OCI-LY1 (cell line): ENCODE measurements around the gene RNASEH2B.

Experiments used
- H2AFZ ChIP-seq: fragments of 200-600 bp; sonication (generic), shearing (Covaris generic); 2 replicates; pipeline ENCODE4 v1.6.0; 2014; ENCODE audit warnings: antibody characterized with exemption, mild to moderate bottlenecking, low read length
- H3F3A ChIP-seq: fragments of 200-600 bp; sonication (generic), shearing (Covaris generic); 2 replicates; pipeline ENCODE4 v1.6.0; 2014; ENCODE audit warnings: mild to moderate bottlenecking, antibody characterized with exemption, low read length, moderate library complexity; ENCODE audit not compliant: insufficient read depth
- H3K27ac ChIP-seq: fragments of 200-600 bp; sonication (generic); 2 replicates; pipeline ENCODE4 v1.5.1; 2014; ENCODE audit warnings: low read length, mixed run types, mild to moderate bottlenecking, low read depth; ENCODE audit not compliant: poor library complexity, severe bottlenecking
- H3K27me3 ChIP-seq: fragments of 200-600 bp; sonication (generic); 2 replicates; pipeline ENCODE4 v1.6.0; 2014; ENCODE audit warnings: antibody characterized with exemption, mild to moderate bottlenecking, low read length, moderate library complexity; ENCODE audit not compliant: insufficient read depth
- H3K36me3 ChIP-seq: fragments of 200-600 bp; sonication (generic); 2 replicates; pipeline ENCODE4 v1.6.1; 2014; ENCODE audit warnings: mild to moderate bottlenecking, antibody characterized with exemption, low read length, moderate library complexity, mixed read lengths; ENCODE audit not compliant: insufficient read depth
- H3K4me1 ChIP-seq: fragments of 200-600 bp; sonication (generic); 2 replicates; pipeline ENCODE4 v1.5.1; 2014; ENCODE audit warnings: mild to moderate bottlenecking, low read length, moderate library complexity; ENCODE audit not compliant: insufficient read depth, severe bottlenecking
- H3K4me2 ChIP-seq: fragments of 200-600 bp; sonication (generic), shearing (Covaris generic); 2 replicates; pipeline ENCODE4 v1.6.1; 2014; ENCODE audit warnings: low read length
- H3K4me3 ChIP-seq: fragments of 200-600 bp; sonication (generic); 2 replicates; pipeline ENCODE4 v1.5.1; 2014; ENCODE audit warnings: low read length, low read depth, mild to moderate bottlenecking, mixed read lengths; ENCODE audit not compliant: poor library complexity, severe bottlenecking
- H3K79me2 ChIP-seq: fragments of 200-600 bp; shearing (Covaris generic); 2 replicates; pipeline ENCODE4 v1.6.1; 2016; ENCODE audit warnings: mixed run types, low read length, mixed read lengths; ENCODE audit not compliant: insufficient read depth
- H3K9ac ChIP-seq: fragments of 200-600 bp; sonication (generic), shearing (Covaris generic); 2 replicates; pipeline ENCODE4 v1.6.1; 2014; ENCODE audit warnings: mild to moderate bottlenecking, low read length, mixed read lengths
- H3K9me2 ChIP-seq: fragments of 200-600 bp; sonication (generic), shearing (Covaris generic); 2 replicates; pipeline ENCODE4 v1.6.1; 2014; ENCODE audit warnings: low read depth, mild to moderate bottlenecking, low read length, mixed read lengths
- H3K9me3 ChIP-seq: fragments of 200-600 bp; shearing (Covaris generic); 2 replicates; pipeline ENCODE4 v1.6.1; 2014; ENCODE audit warnings: low read length, mixed read lengths
- H4K20me1 ChIP-seq: fragments of 200-600 bp; sonication (generic), shearing (Covaris generic); 2 replicates; pipeline ENCODE4 v1.6.0; 2016; ENCODE audit warnings: mild to moderate bottlenecking, low read length; ENCODE audit not compliant: insufficient read depth
- EZH2 ChIP-seq: fragments of 200-600 bp; sonication (generic), shearing (Covaris generic); IDR thresholded peaks from 2 replicates; pipeline ENCODE4 v1.8.0; 2017; ENCODE audit warnings: borderline replicate concordance, mixed run types, mild to moderate bottlenecking, antibody characterized with exemption, low read length, moderate library complexity, mixed read lengths
- TF ChIP-seq, protein P1 (sequence below): fragments of 200-600 bp; sonication (generic), shearing (Covaris generic); IDR thresholded peaks from 2 replicates; pipeline ENCODE4 v1.5.1; 2017; ENCODE audit warnings: mild to moderate bottlenecking, antibody characterized with exemption, low read length, moderate library complexity, mixed read lengths

Gene RNASEH2B

GRCh38 chr13:50998326-50998725 is 88.7 kb downstream of the RNASEH2B start:
- no peaks in the 10 kb centered on the region for H3K4me1 ChIP-seq
- no peak overlapping the region for H3K9ac ChIP-seq
- H3K4me2 ChIP-seq, result no peak overlapping the region
- TF ChIP-seq EZH2, result no peak
- TF ChIP-seq, protein P1, sequence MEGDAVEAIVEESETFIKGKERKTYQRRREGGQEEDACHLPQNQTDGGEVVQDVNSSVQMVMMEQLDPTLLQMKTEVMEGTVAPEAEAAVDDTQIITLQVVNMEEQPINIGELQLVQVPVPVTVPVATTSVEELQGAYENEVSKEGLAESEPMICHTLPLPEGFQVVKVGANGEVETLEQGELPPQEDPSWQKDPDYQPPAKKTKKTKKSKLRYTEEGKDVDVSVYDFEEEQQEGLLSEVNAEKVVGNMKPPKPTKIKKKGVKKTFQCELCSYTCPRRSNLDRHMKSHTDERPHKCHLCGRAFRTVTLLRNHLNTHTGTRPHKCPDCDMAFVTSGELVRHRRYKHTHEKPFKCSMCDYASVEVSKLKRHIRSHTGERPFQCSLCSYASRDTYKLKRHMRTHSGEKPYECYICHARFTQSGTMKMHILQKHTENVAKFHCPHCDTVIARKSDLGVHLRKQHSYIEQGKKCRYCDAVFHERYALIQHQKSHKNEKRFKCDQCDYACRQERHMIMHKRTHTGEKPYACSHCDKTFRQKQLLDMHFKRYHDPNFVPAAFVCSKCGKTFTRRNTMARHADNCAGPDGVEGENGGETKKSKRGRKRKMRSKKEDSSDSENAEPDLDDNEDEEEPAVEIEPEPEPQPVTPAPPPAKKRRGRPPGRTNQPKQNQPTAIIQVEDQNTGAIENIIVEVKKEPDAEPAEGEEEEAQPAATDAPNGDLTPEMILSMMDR, result no peak
- no peak overlapping the region for H3K4me3 ChIP-seq
- H2AFZ ChIP-seq, result no peak overlapping the region
- no peaks in the 10 kb centered on the region for H3K9me2 ChIP-seq
- H3K27ac ChIP-seq, result no peak overlapping the region
- H3K79me2 ChIP-seq, result no peaks in the 10 kb centered on the region
- no peaks in the 10 kb centered on the region for H4K20me1 ChIP-seq
- no peaks in the 10 kb centered on the region for H3K9me3 ChIP-seq
- no peaks in the 10 kb centered on the region for H3K36me3 ChIP-seq
- no peaks in the 10 kb centered on the region for H3F3A ChIP-seq
- H3K27me3 ChIP-seq, result peaks cover 4% of the 10 kb centered on the region; the same call in 1 of the 2 replicates

DNA sequence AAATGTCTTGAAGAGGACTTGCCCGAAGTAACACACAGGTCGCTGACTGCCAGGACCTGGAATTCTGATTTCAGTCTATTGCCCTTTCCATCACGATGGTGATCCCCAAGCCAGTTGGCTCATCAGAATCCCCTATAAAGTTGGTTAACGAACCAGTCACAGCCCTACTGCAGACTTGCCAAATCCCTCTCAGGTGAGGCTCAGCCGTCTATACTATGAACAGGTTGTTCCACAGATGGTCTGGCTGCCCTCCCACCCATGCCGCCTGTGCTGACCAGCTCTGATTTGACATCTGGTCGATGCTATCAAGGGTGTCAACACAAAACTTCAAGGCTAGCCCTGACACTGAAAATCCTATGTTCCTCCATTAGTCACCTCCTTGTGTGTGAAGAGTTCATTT is 90.0 kb downstream of the RNASEH2B start:
- Histone ChIP-seq H3K9me2 (no peaks in the 10 kb centered on the region), H3K9ac (no peak overlapping the region), H3K4me3 (no peak overlapping the region), H3K4me1 (no peaks in the 10 kb centered on the region), H3F3A (no peaks in the 10 kb centered on the region), H2AFZ (no peak overlapping the region), H3K36me3 (no peaks in the 10 kb centered on the region), H4K20me1 (no peaks in the 10 kb centered on the region), H3K4me2 (no peak overlapping the region), H3K27ac (no peak overlapping the region), H3K9me3 (no peaks in the 10 kb centered on the region), H3K27me3 (peaks cover 4% of the 10 kb centered on the region; the same call in 1 of the 2 replicates), H3K79me2 (no peaks in the 10 kb centered on the region)
- TF ChIP-seq, protein P1, result no peak
- no peak for TF ChIP-seq EZH2

- Histone ChIP-seq H3K79me2 (no peaks in the 10 kb centered on the region), H3K4me2 (no peak overlapping the region), H3K27me3 (peaks cover 4% of the 10 kb centered on the region; the same call in 1 of the 2 replicates), H3K9me2 (no peaks in the 10 kb centered on the region), H3K4me3 (no peak overlapping the region), H3K9ac (no peak overlapping the region), H3F3A (no peaks in the 10 kb centered on the region), H3K36me3 (no peaks in the 10 kb centered on the region), H2AFZ (no peak overlapping the region), H4K20me1 (no peaks in the 10 kb centered on the region), H3K9me3 (no peaks in the 10 kb centered on the region), H3K4me1 (no peaks in the 10 kb centered on the region), H3K27ac (no peak overlapping the region)
- no peak for TF ChIP-seq EZH2
- TF ChIP-seq, protein P1, result no peak
These were observed 90.5 kb downstream of the RNASEH2B start for GRCh38 chr13:51000061-51000460.
